ENCODE results near the gene RPN2. TPM values are rescaled to one million over a fixed set of nuclear protein-coding genes. Genes with fewer than 3 reads are reported as not detected.

RPN2 gene
- total and polyA plus RNA-seq, 2 donors (not counting 1 experiment from before 2014, with no cell fraction given), result 262 to 414 TPM

DNA sequence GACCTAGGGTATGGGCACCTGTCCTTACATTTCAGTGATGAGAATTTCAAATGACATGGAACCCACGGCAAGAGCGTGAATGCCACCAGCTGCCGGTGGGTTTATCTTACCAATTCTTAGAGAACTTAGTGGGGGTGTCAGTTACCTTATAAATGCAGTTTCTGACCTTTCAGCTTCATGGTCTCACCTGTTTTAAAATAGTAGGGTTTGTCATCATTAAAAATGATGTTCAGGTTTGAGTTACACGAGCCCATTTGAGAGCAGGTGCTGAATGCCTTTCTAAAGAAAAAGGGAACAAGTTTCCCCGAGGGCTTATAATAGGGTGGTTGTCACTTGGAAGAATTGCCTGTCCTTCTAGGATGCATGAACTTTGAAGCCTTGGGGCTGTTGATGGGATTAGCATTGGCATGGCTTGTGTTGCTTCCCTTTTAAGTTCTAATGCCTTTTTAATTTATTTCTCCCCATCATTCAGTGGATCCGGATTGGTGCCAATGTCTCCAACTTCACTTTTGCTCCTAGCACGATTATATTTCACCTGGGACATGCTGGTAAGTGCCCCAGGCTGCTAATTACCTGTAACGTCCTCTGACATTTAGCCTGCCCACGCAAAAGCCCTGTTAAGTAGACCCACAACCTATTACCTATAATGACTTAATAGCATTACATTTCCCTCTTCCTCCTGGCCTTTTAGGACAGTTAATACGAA, 54.6 kb downstream of the RPN2 start:
- H3K79me2 ChIP-seq (ENCODE audit: control insufficient read depth, insufficient read depth, low read length), result no peaks in the 10 kb centered on the region
- TF ChIP-seq, protein P1, sequence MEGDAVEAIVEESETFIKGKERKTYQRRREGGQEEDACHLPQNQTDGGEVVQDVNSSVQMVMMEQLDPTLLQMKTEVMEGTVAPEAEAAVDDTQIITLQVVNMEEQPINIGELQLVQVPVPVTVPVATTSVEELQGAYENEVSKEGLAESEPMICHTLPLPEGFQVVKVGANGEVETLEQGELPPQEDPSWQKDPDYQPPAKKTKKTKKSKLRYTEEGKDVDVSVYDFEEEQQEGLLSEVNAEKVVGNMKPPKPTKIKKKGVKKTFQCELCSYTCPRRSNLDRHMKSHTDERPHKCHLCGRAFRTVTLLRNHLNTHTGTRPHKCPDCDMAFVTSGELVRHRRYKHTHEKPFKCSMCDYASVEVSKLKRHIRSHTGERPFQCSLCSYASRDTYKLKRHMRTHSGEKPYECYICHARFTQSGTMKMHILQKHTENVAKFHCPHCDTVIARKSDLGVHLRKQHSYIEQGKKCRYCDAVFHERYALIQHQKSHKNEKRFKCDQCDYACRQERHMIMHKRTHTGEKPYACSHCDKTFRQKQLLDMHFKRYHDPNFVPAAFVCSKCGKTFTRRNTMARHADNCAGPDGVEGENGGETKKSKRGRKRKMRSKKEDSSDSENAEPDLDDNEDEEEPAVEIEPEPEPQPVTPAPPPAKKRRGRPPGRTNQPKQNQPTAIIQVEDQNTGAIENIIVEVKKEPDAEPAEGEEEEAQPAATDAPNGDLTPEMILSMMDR (conservative IDR thresholded peaks at IDR 0.05 in 1 of 2, IDR thresholded peaks at IDR 0.05 in 1 of 2; ENCODE audit: low read depth in 1 of 2, low read length in 2 of 2), result no peak
- TF ChIP-seq EZH2 (IDR thresholded peaks at IDR 0.05; ENCODE audit: low read length, missing control alignments), result no peak
- no peak overlapping the region for H3K9ac ChIP-seq (ENCODE audit: insufficient read depth, low read length)
- H3K4me2 ChIP-seq (ENCODE audit: extremely low read depth, insufficient read depth, low read length), result no peak overlapping the region
- H3K9me3 ChIP-seq (ENCODE audit: control insufficient read depth, insufficient read depth, low read depth, low read length), result no peaks in the 10 kb centered on the region
- H3K4me3 ChIP-seq (replicated peaks in 1 of 4; ENCODE audit: control extremely low read depth in 1 of 4, insufficient read depth in 1 of 4, low read depth in 3 of 4, low read length in 4 of 4), result no peak overlapping the region
- H3K27me3 ChIP-seq (ENCODE audit: control insufficient read depth, insufficient read depth, low read length), result no peaks in the 10 kb centered on the region
- DNase-seq (ENCODE audit: low read depth in 2 of 2), result no peak
- no peak overlapping the region for H3K27ac ChIP-seq (ENCODE audit: insufficient read depth, low read length)
- H3K4me1 ChIP-seq (ENCODE audit: control insufficient read depth, extremely low read depth, insufficient read depth, low read length), result peaks cover 1% of the 10 kb centered on the region
- no peaks in the 10 kb centered on the region for H4K20me1 ChIP-seq (ENCODE audit: control insufficient read depth, extremely low read depth, insufficient read depth, low read length)
- peaks cover 21% of the 10 kb centered on the region for H3K36me3 ChIP-seq (ENCODE audit: control insufficient read depth, insufficient read depth, low read length)
- no peak overlapping the region for H2AFZ ChIP-seq (ENCODE audit: low read length)

DNA sequence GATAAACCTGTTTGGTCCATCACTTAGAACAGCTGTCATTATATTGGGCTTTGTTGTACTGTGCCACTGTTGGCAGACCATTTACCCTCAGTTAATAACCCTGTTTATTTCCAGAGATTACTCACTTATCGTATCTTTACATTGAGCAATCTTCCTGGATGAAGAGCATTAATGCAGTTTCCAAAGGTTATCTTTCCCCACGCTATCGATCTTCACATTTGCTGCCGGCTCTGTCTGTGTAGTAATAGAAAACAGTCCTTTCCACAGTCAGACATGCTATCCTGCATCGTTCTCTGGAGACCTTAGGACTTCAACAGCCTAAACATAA, 55.1 kb downstream of the RPN2 start:
- no peak overlapping the region for H3K4me3 ChIP-seq (replicated peaks in 1 of 4; ENCODE audit: control extremely low read depth in 1 of 4, insufficient read depth in 1 of 4, low read depth in 3 of 4, low read length in 4 of 4)

DNA sequence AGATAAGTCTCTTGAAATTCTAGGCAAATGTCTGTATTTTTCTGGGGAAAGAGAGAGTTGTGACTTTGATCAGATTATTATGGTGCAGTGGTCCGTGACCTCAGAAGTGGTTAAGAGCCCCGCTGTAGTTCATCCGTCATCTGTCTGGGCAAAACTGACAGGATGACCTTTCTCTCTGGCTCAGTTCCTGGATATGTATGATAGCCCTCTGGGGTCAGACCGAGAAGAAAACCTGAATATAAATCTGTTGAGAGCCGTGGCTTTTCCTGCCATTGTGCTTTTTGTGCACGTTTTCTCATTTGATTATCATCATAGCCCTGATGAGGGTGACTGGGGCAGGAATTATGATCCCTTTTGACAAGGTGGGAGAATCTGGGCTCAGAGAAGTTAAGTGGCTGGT, 55.9 kb downstream of the RPN2 start:
- Histone ChIP-seq H3K4me2 (ENCODE audit: extremely low read depth, insufficient read depth, low read length) (no peak overlapping the region), H3K9me3 (ENCODE audit: control insufficient read depth, insufficient read depth, low read depth, low read length) (no peaks in the 10 kb centered on the region), H3K79me2 (ENCODE audit: control insufficient read depth, insufficient read depth, low read length) (no peaks in the 10 kb centered on the region), H3K27me3 (ENCODE audit: control insufficient read depth, insufficient read depth, low read length) (no peaks in the 10 kb centered on the region), H3K36me3 (ENCODE audit: control insufficient read depth, insufficient read depth, low read length) (peaks cover 20% of the 10 kb centered on the region), H3K4me1 (ENCODE audit: control insufficient read depth, extremely low read depth, insufficient read depth, low read length) (peaks cover 7% of the 10 kb centered on the region), H3K4me3 (replicated peaks in 1 of 4; ENCODE audit: control extremely low read depth in 1 of 4, insufficient read depth in 1 of 4, low read depth in 3 of 4, low read length in 4 of 4) (no peak overlapping the region), H2AFZ (ENCODE audit: low read length) (no peak overlapping the region), H3K27ac (ENCODE audit: insufficient read depth, low read length) (no peak overlapping the region), H4K20me1 (ENCODE audit: control insufficient read depth, extremely low read depth, insufficient read depth, low read length) (no peaks in the 10 kb centered on the region), H3K9ac (ENCODE audit: insufficient read depth, low read length) (no peak overlapping the region)
- TF ChIP-seq, protein P1 (conservative IDR thresholded peaks at IDR 0.05 in 1 of 2, IDR thresholded peaks at IDR 0.05 in 1 of 2; ENCODE audit: low read depth in 1 of 2, low read length in 2 of 2), result no peak
- no peak for TF ChIP-seq EZH2 (IDR thresholded peaks at IDR 0.05; ENCODE audit: low read length, missing control alignments)
- no peak for DNase-seq (ENCODE audit: low read depth in 2 of 2)

More for the DNA sequence above, 55.1 kb downstream of the RPN2 start:
- H3K27ac ChIP-seq (ENCODE audit: insufficient read depth, low read length), result no peak overlapping the region
- peaks cover 23% of the 10 kb centered on the region for H3K36me3 ChIP-seq (ENCODE audit: control insufficient read depth, insufficient read depth, low read length)
- H3K79me2 ChIP-seq (ENCODE audit: control insufficient read depth, insufficient read depth, low read length), result no peaks in the 10 kb centered on the region
- H3K9ac ChIP-seq (ENCODE audit: insufficient read depth, low read length), result no peak overlapping the region
- no peak for TF ChIP-seq EZH2 (IDR thresholded peaks at IDR 0.05; ENCODE audit: low read length, missing control alignments)
- TF ChIP-seq, protein P1 (conservative IDR thresholded peaks at IDR 0.05 in 1 of 2, IDR thresholded peaks at IDR 0.05 in 1 of 2; ENCODE audit: low read depth in 1 of 2, low read length in 2 of 2), result no peak
- H3K4me1 ChIP-seq (ENCODE audit: control insufficient read depth, extremely low read depth, insufficient read depth, low read length), result peaks cover 7% of the 10 kb centered on the region
- no peaks in the 10 kb centered on the region for H4K20me1 ChIP-seq (ENCODE audit: control insufficient read depth, extremely low read depth, insufficient read depth, low read length)
- no peaks in the 10 kb centered on the region for H3K9me3 ChIP-seq (ENCODE audit: control insufficient read depth, insufficient read depth, low read depth, low read length)
- no peak overlapping the region for H2AFZ ChIP-seq (ENCODE audit: low read length)
- DNase-seq (ENCODE audit: low read depth in 2 of 2), result no peak
- H3K27me3 ChIP-seq (ENCODE audit: control insufficient read depth, insufficient read depth, low read length), result no peaks in the 10 kb centered on the region
- no peak overlapping the region for H3K4me2 ChIP-seq (ENCODE audit: extremely low read depth, insufficient read depth, low read length)

Data from fibroblast of lung (primary cell).